Measurements from ENCODE around the gene MICU2. TPM values are rescaled to one million over a fixed set of nuclear protein-coding genes. Genes with fewer than 3 reads are reported as not detected.

The MICU2 gene
- total RNA-seq, 4 donors from 2014 or later: 50.8 to 108 (median 77.4) TPM

DNA sequence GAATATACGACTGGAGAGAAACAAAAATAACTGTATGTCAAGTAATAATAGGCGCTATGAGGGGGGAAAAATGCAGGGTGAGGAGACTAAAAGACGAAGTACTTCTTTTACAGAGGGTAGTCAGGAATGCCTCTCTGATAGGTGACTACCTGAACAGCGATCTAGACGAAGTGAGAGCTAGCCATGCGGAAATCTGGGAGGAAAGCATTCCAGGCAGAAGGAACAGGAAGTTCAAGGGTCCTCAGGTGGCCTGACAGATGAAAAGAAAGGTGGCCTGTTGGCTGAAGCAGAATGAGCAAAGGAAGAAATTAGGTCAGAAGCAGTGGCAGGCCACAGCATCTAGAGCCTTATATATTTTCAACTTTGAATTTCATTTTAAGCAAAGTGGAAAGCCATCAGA is 158.2 kb downstream of the MICU2 start:
- TF ChIP-seq, protein P1, sequence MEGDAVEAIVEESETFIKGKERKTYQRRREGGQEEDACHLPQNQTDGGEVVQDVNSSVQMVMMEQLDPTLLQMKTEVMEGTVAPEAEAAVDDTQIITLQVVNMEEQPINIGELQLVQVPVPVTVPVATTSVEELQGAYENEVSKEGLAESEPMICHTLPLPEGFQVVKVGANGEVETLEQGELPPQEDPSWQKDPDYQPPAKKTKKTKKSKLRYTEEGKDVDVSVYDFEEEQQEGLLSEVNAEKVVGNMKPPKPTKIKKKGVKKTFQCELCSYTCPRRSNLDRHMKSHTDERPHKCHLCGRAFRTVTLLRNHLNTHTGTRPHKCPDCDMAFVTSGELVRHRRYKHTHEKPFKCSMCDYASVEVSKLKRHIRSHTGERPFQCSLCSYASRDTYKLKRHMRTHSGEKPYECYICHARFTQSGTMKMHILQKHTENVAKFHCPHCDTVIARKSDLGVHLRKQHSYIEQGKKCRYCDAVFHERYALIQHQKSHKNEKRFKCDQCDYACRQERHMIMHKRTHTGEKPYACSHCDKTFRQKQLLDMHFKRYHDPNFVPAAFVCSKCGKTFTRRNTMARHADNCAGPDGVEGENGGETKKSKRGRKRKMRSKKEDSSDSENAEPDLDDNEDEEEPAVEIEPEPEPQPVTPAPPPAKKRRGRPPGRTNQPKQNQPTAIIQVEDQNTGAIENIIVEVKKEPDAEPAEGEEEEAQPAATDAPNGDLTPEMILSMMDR (IDR thresholded peaks at IDR 0.05): no peak
- no peak for TF ChIP-seq POLR2A (IDR thresholded peaks at IDR 0.05)
- intact Hi-C loops (cut with DNase I; ENCODE audit: low total_unique reads): no loop called here
- 88 to 89% methylated on average over 6 of the region's 6 CpGs for WGBS, 2 donors
- no peak overlapping the region for H3K4me3 ChIP-seq (ENCODE audit: low read depth, poor library complexity, severe bottlenecking)
- no peak for DNase-seq (ENCODE audit: low spot score in 2 of 2)

DNA sequence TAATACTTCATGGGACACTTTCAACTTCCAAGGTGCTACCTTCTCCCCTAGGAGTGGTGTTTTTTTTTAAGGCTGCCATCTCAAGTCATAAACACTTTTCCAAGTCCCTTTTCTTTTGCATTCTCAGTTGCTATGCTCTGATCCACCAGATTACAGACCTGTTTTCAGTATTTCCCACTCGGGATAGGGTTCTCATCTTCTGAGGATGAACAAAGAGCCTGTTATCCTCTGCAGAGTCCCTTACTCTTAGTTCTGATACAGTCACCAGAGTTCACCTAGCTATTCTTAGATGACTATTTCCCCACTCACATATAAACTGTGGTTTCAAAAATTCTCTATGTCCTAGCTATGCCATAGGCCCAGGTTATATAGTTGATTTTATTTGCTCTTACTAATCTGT is 160.8 kb downstream of the MICU2 start:
- intact Hi-C loops (cut with DNase I; ENCODE audit: low total_unique reads): no loop called here
- 84 to 100% methylated on average over 1 of the region's 1 CpG for WGBS, 2 donors
- TF ChIP-seq, protein P1 (IDR thresholded peaks at IDR 0.05): no peak
- no peak for TF ChIP-seq POLR2A (IDR thresholded peaks at IDR 0.05)

More for the DNA sequence above, 160.8 kb downstream of the MICU2 start:
- no peak overlapping the region for H3K4me3 ChIP-seq (ENCODE audit: low read depth, poor library complexity, severe bottlenecking)
- DNase-seq (ENCODE audit: low spot score in 2 of 2): no peak

Other genes starting within 250 kb of the MICU2 start
- 100 to 1,000 TPM in 1 of 4 donors, 10 to 100 TPM in 3; 65.5 to 128 (median 84.4) TPM for gene ZDHHC20, start 144.9 kb downstream of the MICU2 start, total RNA-seq
- gene FGF9, start 66.9 kb upstream of the MICU2 start, total RNA-seq: under 1 TPM in 3 of 4 donors, not detected in 1; 0.13 to 0.25 (median 0.15) TPM